Jurkat, Clone E6-1 (cell line): ENCODE data around the gene MSANTD1.

Source experiments
- DNase-seq: peaks from one replicate; pipeline ENCODE4 v3.0.0-alpha.2; 2011; ENCODE audit warnings: low read depth, low spot score
- H3K4me3 ChIP-seq: 2 replicates; pipeline ENCODE4 v1.5.1; 2011; ENCODE audit warnings: mild to moderate bottlenecking, low read length, control low read depth, moderate library complexity

Gene MSANTD1

DNA sequence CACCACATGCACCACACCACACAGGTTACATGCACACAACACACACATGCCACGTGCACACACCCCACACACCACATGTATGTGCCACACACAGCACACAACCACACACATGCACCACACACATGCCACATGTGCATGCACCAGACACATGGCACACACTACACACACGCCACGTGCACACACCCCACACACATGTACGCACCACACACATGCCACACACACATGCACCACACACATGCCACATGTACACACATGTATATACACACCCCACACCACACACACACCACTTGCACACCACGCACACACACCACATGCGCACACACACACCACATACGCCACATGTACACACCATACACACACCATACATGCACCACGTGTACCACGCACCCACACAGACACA is 19.6 kb upstream of the MSANTD1 start:
- no peak overlapping the region for H3K4me3 ChIP-seq
- DNase-seq = no peak

- no peak for DNase-seq
- no peak overlapping the region for H3K4me3 ChIP-seq
Observed at GRCh38 chr4:3229964-3230363, 19.0 kb upstream of the MSANTD1 start.

- no peak for DNase-seq
- no peak overlapping the region for H3K4me3 ChIP-seq
Observed at GRCh38 chr4:3231471-3231870, 17.5 kb upstream of the MSANTD1 start.

GRCh38 chr4:3232001-3232400 is 17.0 kb upstream of the MSANTD1 start:
- no peak overlapping the region for H3K4me3 ChIP-seq
- DNase-seq = no peak

- H3K4me3 ChIP-seq = no peak overlapping the region
- DNase-seq = no peak
Observed at GRCh38 chr4:3232871-3233271, 16.1 kb upstream of the MSANTD1 start.

DNA sequence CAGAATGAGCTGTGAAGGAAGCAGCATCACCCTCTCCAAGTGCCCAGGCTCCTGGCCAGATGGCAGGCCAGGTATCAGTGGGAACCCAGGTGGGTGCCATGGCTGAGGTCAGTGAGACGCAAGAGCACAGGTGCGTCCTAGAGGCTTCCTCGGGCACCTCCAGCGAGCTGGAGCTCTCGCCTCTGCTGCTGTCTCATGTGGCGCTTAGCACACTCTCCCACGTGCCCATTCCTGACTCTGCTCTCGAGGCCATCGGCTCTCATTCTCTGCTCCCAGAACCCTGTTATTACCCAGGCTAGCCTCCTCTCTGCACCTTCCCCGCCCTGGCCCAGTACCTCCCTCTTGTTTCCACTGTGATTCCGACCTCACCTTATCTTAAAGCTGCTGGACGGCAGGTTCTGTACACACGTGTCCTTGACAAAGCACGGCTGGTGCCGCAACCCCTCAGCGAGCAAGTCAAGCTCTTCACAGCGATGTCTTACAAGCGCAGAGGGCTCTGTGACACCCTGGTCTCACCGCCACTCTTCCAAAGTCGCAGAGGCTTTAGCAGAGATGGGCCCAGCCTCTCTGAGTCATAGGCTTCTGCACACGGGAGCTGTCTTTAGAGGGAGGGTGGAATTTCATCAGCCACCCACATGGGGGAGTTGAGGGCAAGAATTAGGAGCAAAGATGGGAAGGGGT is 15.4 kb upstream of the MSANTD1 start:
- no peak overlapping the region for H3K4me3 ChIP-seq
- DNase-seq = no peak

GRCh38 chr4:3234171-3235029 is 14.6 kb upstream of the MSANTD1 start:
- no peak overlapping the region for H3K4me3 ChIP-seq
- DNase-seq = no peak

GRCh38 chr4:3235030-3235345 is 14.0 kb upstream of the MSANTD1 start:
- H3K4me3 ChIP-seq = no peak overlapping the region
- no peak for DNase-seq

DNA sequence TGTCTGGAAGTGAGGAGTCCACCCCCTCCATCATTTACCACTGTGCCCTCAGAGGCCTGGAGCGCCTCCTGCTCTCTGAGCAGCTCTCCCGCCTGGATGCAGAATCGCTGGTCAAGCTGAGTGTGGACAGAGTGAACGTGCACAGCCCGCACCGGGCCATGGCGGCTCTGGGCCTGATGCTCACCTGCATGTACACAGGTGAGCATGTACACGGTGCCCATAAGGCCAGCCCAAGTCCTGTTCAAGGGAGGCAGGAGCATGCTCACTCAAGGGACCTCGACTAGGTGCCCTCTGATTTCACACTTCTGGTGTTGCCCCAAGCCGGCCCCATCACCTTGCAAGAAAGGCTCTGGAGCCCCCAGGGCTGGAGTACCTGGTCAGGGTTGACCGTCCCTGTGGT is 13.4 kb upstream of the MSANTD1 start:
- H3K4me3 ChIP-seq = no peak overlapping the region
- DNase-seq = no peak

GRCh38 chr4:3236326-3236878 is 12.6 kb upstream of the MSANTD1 start:
- no peak for DNase-seq

GRCh38 chr4:3237266-3237665 is 11.7 kb upstream of the MSANTD1 start:
- no peak for DNase-seq
- no peak overlapping the region for H3K4me3 ChIP-seq

More at GRCh38 chr4:3236326-3236878, 12.6 kb upstream of the MSANTD1 start:
- no peak overlapping the region for H3K4me3 ChIP-seq

DNA sequence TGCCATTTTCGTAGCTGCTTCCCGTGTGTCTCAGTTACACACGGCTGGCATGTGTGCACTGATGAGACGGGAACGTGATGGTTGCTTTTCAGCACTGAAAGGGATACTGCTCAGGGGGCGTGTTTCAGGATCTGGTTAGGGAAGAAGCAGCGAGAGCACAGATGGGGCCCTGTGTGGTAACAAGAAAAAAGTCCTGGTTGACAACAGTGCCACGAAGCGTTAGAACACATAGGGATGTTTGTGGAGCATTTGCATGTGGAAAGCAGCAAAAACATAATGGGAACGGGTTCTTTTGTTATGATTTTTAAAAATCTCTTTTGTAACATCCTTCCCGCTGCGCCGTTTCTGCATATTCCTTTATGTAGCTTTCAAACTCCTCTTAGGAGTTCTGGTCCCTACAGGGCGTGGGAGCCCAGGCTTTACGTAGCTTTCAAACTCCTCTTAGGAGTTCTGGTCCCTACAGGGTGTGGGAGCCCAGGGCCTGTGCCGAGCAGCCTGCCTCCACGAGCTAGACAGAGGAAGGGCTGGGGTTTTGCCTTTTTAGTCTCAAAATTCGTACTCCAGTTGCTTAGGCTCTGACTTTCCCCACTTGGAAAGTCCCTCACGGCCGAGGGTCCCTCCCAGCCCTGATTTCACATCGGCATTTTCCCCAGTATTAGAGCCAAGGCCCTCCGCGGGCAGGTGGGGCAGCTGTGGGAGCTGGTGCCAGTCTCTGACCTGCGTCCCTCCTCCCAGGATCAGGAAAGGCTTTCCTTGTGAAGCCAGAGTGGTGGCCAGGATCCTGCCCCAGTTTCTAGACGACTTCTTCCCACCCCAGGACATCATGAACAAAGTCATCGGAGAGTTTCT is 11.0 kb upstream of the MSANTD1 start:
- H3K4me3 ChIP-seq = no peak overlapping the region
- no peak for DNase-seq

DNA sequence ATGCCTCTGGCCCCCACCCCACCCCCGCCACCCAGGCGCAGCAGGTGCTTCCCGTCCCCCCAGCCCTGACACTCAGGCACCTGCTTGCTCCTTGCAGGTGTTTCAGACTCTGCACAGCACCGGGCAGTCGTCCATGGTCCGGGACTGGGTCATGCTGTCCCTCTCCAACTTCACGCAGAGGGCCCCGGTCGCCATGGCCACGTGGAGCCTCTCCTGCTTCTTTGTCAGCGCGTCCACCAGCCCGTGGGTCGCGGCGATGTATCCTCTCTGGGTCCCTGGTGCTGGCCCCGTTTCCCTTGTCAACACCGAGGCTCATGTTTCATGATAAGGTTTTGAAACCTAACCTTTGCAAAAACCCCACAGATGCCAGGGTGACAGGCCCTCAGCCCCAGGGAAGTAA is 10.2 kb upstream of the MSANTD1 start:
- no peak overlapping the region for H3K4me3 ChIP-seq
- no peak for DNase-seq

DNA sequence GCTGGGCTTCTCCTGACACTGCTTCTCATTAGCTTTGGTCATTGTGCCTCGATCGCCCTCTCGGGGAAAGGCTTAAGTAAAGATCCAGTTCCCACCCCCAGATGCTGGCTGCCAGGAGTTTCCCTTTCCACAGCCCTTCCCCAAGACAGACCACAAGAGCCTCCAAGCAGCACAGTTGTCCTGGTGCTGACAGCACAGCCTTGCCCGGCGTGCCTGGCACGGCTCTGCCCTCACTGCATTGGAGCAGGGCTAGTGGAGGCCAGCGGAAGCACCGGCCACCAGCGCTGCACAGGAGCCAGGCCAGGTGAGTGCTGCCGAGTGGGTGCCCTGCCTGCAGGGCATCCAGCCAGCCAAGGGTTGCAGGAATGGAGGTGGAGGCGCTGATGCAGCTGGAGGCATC is 9.7 kb upstream of the MSANTD1 start:
- no peak for DNase-seq
- H3K4me3 ChIP-seq = no peak overlapping the region

DNA sequence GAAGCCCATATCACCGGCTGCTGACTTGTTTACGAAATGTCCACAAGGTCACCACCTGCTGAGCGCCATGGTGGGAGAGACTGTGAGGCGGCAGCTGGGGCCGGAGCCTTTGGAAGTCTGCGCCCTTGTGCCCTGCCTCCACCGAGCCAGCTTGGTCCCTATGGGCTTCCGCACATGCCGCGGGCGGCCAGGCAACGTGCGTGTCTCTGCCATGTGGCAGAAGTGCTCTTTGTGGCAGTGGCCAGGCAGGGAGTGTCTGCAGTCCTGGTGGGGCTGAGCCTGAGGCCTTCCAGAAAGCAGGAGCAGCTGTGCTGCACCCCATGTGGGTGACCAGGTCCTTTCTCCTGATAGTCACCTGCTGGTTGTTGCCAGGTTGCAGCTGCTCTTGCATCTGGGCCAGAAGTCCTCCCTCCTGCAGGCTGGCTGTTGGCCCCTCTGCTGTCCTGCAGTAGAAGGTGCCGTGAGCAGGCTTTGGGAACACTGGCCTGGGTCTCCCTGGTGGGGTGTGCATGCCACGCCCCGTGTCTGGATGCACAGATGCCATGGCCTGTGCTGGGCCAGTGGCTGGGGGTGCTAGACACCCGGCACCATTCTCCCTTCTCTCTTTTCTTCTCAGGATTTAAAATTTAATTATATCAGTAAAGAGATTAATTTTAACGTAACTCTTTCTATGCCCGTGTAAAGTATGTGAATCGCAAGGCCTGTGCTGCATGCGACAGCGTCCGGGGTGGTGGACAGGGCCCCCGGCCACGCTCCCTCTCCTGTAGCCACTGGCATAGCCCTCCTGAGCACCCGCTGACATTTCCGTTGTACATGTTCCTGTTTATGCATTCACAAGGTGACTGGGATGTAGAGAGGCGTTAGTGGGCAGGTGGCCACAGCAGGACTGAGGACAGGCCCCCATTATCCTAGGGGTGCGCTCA is 8.7 kb upstream of the MSANTD1 start:
- no peak overlapping the region for H3K4me3 ChIP-seq
- DNase-seq = no peak

- no peak for DNase-seq
- H3K4me3 ChIP-seq = no peak overlapping the region
Observed at GRCh38 chr4:3240936-3241522, 7.9 kb upstream of the MSANTD1 start.

GRCh38 chr4:3241898-3242524 is 6.9 kb upstream of the MSANTD1 start:
- DNase-seq = no peak
- H3K4me3 ChIP-seq = no peak overlapping the region
